Amygdala (tissue), 56 donors: ENCODE results near the gene RAB30.
A peak's percentile ranks its signal among the peaks of the same experiment; 100 is the strongest.

Experiments used
- DNase-seq, 56 donors: peaks; one replicate each; lab custom pipeline; 2025; lab: John Stamatoyannopoulos, UW

Gene RAB30

GRCh38 chr11:83072350-83073242 lies 899 bp upstream of the RAB30 start:
- DNase-seq = no peak

GRCh38 chr11:83070731-83071566 lies 748 bp downstream of the RAB30 start:
- DNase-seq = peak in 38 of 56 donors; percentile 13 to 83 (median 54)

GRCh38 chr11:83070044-83070701 lies 1.5 kb downstream of the RAB30 start:
- DNase-seq = peak in 1 of 56 donors; percentile 4

- DNase-seq = peak in 1 of 56 donors; percentile 5
These were observed 2.2 kb downstream of the RAB30 start for GRCh38 chr11:83069441-83070043.

GRCh38 chr11:83068568-83068967 lies 3.1 kb downstream of the RAB30 start:
- DNase-seq = no peak

GRCh38 chr11:83064011-83064410 lies 7.7 kb downstream of the RAB30 start:
- DNase-seq = no peak

- no peak for DNase-seq
These were observed 8.5 kb downstream of the RAB30 start for GRCh38 chr11:83063073-83063754.

- no peak for DNase-seq
These were observed 9.8 kb downstream of the RAB30 start for GRCh38 chr11:83061883-83062282.

GRCh38 chr11:83060965-83061364 lies 10.7 kb downstream of the RAB30 start:
- DNase-seq = no peak

GRCh38 chr11:83057721-83058120 lies 14.0 kb downstream of the RAB30 start:
- DNase-seq = no peak

- DNase-seq = no peak
These were observed 15.1 kb downstream of the RAB30 start for GRCh38 chr11:83056611-83057010.

GRCh38 chr11:83056204-83056603 lies 15.5 kb downstream of the RAB30 start:
- no peak for DNase-seq

- no peak for DNase-seq
These were observed 16.8 kb downstream of the RAB30 start for GRCh38 chr11:83054904-83055380.

- no peak for DNase-seq
These were observed 17.7 kb downstream of the RAB30 start for GRCh38 chr11:83054001-83054400.

- DNase-seq = peak in 25 of 56 donors; percentile 1 to 48 (median 22)
These were observed 19.7 kb downstream of the RAB30 start for GRCh38 chr11:83051760-83052671.

GRCh38 chr11:83047515-83048225 lies 24.0 kb downstream of the RAB30 start:
- no peak for DNase-seq

- no peak for DNase-seq
These were observed 25.0 kb downstream of the RAB30 start for GRCh38 chr11:83046621-83047172.
